Measurements from ENCODE around the gene VAV2.

The VAV2 gene

GRCh38 chr9:133950192-133950591 lies 41.9 kb downstream of the VAV2 start:
- DNase-seq = no peak

DNA sequence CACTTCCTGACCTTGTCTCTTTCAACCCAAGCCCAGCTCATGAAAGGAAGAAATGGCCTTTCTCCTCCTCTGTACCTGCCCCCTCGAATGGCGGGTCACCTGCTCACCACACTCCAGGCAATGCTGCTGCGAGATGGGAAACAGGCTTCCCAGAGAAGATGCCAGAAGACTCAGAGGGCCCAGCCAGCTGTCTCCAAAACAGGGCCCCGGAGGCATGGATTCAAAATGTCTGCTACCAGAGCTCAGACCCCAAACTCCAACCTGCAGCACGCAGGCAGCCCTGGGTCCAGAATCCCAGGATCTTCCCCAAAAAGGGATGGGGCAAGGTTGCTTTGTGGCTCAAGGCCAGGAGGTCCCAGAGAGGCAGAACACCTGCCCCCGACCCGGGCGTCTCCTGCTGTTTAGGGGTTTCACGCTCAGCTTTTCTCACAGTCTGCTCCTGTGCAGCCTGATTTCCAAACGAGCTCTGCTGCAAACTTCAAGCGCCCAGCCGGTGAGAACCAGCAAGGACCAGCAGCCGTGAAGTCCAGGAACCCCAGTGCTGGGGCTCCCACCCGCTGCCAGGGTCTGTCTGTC lies 42.5 kb downstream of the VAV2 start:
- no peak for DNase-seq

- DNase-seq = no peak
Observed at GRCh38 chr9:133948561-133949485, 43.3 kb downstream of the VAV2 start.

DNA sequence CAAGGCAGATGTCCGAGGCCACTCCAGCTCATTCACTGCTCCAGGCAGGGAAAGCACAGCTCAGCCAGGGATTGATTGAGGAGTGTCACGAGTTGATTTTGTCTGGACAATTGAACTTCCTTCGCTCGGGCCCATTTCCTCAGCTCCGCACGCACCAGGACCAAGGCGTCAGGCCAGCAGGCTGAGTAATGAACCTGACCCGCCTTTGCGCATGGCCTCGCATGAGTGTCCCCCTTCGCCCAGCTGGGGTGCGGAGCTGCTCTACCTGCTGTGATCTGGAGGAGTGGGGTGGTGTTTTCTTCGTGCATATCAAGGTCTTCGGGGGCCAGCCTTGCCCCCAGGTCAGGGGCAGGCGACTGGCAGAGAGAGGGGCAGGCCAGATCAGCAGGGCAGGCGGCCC lies 44.0 kb downstream of the VAV2 start:
- no peak for DNase-seq

GRCh38 chr9:133946840-133947486 lies 45.2 kb downstream of the VAV2 start:
- DNase-seq = no peak

DNA sequence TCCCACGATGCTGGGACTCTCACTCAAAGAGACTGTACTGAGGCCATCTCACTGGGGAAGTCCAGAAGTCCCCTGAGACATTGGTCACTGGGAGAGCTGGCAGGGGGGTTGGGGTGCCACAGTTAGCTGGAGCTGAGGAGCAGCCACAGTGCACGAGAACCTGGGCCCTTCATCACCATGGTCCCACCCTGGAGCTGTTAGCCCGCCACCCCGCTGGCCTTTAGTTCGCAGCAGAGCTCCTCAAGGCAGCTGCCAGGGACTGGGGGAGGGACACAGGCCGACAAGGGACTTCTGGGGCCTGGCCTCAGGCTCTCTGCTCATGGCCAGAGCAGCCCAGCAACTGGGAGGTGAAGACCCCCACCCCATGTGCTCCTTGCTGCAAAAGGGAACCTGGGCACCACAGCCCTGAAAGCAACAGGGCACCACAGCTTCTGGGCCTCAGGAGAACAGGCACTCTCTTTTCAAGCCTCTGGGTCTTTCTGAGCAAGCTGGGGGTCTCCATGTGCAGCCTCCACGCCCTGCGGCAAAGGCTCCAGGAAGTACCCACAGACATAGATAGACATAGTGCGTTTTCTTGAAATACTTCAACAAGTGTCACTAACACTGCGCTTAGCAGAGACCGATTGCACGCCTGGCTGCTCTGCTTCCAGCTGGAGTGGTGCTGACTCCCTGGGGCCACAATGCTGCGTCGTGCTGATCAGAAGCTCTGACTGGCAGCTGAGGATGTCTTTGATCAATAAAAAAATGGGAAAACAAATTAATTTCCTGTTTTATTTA lies 46.0 kb downstream of the VAV2 start:
- no peak for DNase-seq

GRCh38 chr9:133945314-133945975 lies 46.7 kb downstream of the VAV2 start:
- DNase-seq = no peak

- no peak for DNase-seq
Observed at GRCh38 chr9:133944746-133945135, 47.4 kb downstream of the VAV2 start.

GRCh38 chr9:133943781-133944745 lies 48.1 kb downstream of the VAV2 start:
- no peak for DNase-seq

- no peak for DNase-seq
Observed at GRCh38 chr9:133943036-133943780, 48.9 kb downstream of the VAV2 start.

DNA sequence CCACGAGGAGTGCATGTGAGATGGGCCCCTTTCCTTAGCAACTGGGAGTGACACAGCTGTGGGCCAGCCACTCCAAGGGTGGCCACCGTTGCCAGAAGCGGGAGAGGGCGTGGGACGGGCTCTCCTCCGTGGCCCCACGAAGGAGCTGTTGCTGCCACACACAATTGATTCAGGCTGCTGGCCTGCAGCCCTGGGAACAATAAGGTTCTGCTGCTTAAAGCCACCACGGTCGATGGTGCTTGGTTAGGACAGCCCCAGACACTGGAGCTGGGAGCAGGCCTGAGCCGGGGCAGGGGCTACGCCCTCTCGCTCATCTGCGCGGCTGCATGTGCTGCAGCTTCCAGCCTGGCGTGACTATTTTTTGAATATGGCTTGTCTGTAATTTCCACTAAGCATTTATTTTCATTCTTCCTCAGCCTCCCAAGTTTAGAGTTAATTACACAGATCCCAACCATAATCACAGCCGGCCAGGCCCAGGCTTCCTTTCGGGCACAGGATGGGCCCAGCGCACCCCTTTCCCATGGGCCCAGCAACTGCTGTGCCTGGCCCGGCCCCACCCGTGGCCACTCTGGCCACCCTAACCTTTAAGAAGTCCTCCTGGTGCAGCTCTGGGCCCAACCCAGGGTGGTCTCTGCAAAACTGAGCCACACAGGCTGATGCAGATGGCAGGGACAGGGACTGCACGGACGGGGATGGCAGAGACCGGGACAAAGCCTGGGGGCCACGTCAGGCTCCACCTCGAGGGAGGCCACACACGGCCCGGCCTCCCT lies 49.7 kb downstream of the VAV2 start:
- DNase-seq = no peak

DNA sequence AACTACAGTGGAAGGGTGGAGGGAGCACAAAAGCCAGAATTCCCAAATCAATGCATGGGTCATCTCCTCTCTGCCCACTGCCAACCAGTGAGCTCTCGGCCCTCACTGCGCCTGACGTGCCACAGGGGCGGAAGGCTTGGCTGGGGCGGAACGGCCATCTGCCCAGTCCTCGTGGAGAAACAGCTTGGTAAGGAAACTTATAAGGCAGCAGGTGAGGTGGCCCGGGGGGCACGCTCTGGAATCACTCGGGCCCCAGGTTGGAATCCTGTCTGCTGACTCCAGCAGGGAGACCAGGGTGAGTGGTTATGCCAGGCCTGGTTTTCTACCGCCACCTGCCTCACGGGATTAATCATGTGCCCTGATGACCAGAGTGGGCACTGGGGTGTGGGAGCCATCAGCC lies 52.3 kb downstream of the VAV2 start:
- DNase-seq = no peak

DNA sequence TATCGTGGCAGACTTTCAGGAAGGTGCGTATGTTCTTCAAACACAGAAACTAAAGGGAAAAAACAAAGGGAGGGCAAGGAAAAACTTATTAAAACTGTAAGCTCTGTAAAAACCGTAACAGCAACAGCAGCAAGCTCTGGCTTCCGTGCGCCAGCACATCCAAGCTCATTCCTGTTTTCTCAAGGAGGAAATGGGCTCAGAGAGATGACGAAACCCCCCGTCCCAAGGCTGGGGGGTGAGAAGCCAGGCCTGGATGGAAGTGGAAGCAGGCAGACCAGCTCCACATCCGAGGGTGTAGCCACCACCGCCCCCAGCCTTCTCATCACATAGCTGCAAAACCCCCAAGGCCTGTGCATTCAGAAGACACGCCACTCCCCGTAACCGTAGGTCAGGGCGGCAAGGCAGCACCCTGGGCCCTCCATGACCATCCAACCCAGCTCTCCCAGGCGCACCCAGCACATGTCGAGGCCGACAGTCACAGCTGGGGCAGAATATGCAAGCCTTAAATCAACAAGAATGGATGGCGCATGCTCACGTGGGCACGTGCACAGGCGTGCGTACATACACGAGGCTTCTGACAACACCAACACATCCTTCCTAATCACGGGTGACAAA lies 52.8 kb downstream of the VAV2 start:
- DNase-seq = no peak

DNA sequence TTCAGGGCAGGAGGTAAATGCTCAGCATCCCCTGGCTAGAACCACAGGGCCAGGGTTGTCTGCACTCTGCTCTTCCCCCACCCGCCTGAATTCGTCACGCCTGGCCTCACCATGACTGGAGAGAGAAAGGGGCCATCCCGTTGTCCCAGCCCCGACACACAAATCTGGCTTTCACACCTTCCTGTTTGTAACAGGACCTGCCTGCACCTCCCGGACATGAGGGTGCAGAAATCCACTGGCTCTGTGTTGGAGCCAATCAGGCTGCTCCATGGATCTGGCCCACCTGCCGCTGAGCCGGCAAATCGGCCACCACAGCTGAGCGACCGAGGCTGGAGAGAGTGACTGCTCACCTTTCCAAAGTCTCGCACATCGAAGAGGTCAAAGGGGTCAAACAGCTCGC lies 53.4 kb downstream of the VAV2 start:
- no peak for DNase-seq

GRCh38 chr9:133938086-133938485 lies 54.0 kb downstream of the VAV2 start:
- DNase-seq = no peak

DNA sequence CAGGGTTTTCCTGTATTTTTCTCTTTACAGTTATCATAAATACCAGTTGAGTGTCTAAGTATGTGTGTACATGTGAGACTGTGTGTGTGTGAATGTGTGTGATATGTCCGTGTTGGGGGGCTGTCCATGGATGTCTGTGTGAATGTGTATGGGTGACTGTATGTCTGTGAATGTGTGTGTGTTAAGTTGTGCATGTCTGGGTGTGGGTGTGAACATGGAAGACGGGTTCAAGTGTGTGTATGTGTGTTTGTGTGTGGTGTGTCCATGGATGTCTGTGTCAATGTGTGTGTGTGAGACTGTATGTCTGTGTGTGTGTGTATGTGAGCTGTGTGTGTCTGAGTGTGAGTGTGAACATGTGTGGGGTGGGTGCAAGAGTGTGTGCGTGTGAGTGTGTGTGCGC lies 55.0 kb downstream of the VAV2 start:
- DNase-seq = no peak

DNA sequence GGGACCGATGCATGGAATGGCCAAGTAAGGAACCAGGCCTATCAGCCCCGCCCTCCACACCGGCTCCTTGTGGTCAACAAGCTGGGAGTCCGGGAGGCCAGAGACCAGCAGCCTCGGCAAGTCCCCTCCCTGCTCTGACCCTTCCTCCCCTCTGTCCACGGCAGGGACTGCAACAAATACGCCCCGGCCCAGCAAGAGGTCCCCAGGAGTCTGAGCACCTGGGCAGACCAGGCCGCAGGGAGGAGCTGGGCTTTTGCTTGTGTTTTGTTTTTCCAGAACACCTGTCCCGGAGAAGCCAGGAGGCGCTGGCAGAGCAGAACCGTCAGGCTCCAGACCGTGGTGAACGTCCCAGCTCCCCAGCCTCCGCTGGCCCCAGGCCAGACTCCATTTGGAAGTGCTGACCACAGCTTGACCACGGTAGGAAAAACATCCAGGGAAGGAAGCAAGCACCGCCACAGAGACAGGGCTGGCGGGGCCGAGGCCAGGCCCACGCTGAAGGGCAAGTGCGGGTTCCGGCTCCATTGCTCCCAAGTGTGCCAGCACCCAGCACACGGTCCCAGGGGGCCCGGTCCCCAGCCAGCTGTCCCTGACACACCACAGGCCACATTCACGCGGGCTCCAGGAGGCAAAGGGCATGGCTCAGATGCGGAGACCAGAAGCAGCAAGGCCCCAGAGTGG lies 56.7 kb downstream of the VAV2 start:
- no peak for DNase-seq

- DNase-seq = no peak
Observed at GRCh38 chr9:133934482-133935232, 57.5 kb downstream of the VAV2 start.

Data from HCEC 1CT (cell line).